Endodermal cell (in vitro differentiated cells): ENCODE results near the gene PRKCA. TPM values are rescaled to one million over a fixed set of nuclear protein-coding genes. Genes with fewer than 3 reads are reported as not detected.

Experiments used
- DNase-seq: peaks from one replicate; pipeline ENCODE4 v3.0.0-alpha.2; 2017
- H3K27ac ChIP-seq: 2 replicates; pipeline ENCODE4 v1.5.1; 2013; ENCODE audit warnings: mild to moderate bottlenecking, low read depth, low read length, moderate library complexity
- H3K27me3 ChIP-seq: 2 replicates; pipeline ENCODE4 v1.6.1; 2013; ENCODE audit warnings: mild to moderate bottlenecking, low read length, moderate library complexity; ENCODE audit not compliant: insufficient read depth, control insufficient read depth, poor library complexity, severe bottlenecking
- H3K36me3 ChIP-seq: 2 replicates; pipeline ENCODE4 v1.7.0; 2013; ENCODE audit warnings: mild to moderate bottlenecking, low read length, moderate library complexity; ENCODE audit not compliant: control insufficient read depth, insufficient read depth
- H3K4me1 ChIP-seq: one replicate; pipeline ENCODE4 v1.7.0; 2013; ENCODE audit warnings: low read length; ENCODE audit not compliant: control insufficient read depth, insufficient read depth
- H3K4me3 ChIP-seq: 2 replicates; pipeline ENCODE4 v1.5.1; 2013; ENCODE audit warnings: mild to moderate bottlenecking, low read length, moderate library complexity
- H3K9ac ChIP-seq: 2 replicates; pipeline ENCODE4 v1.6.1; 2013; ENCODE audit warnings: mild to moderate bottlenecking, low read length, moderate library complexity; ENCODE audit not compliant: poor library complexity, severe bottlenecking; ENCODE audit errors: extremely low read depth
- H3K9me3 ChIP-seq: 2 replicates; pipeline ENCODE4 v1.6.1; 2013; ENCODE audit warnings: mild to moderate bottlenecking, low read length, moderate library complexity; ENCODE audit not compliant: control insufficient read depth
- H3K27ac Mint-ChIP-seq: 2 replicates; pipeline ENCODE4 v1.8.0; 2020; ENCODE audit warnings: mixed read lengths
- H3K27me3 Mint-ChIP-seq: 2 replicates; pipeline ENCODE4 v1.8.0; 2021; ENCODE audit warnings: mild to moderate bottlenecking, mixed read lengths; ENCODE audit not compliant: insufficient read depth
- H3K36me3 Mint-ChIP-seq: 2 replicates; pipeline ENCODE4 v1.8.0; 2020; ENCODE audit warnings: low read depth, mixed read lengths
- H3K4me1 Mint-ChIP-seq: 2 replicates; pipeline ENCODE4 v1.8.0; 2020; ENCODE audit warnings: mixed read lengths
- H3K4me3 Mint-ChIP-seq: 2 replicates; pipeline ENCODE4 v1.8.0; 2020; ENCODE audit warnings: mild to moderate bottlenecking, moderate library complexity, mixed read lengths
- H3K9me3 Mint-ChIP-seq: 2 replicates; pipeline ENCODE4 v1.8.0; 2020; ENCODE audit warnings: mild to moderate bottlenecking, mixed read lengths
- whole genome bisulfite sequencing, 2 experiments: methylation state at CpG; one replicate each; pipeline versions ENCODE4 v1.1.5 to v1.1.7; 2013; ENCODE audit warnings: missing lambda C conversion rate in 2 of 2, mixed read lengths in 1 of 2; ENCODE audit not compliant: insufficient coverage in 1 of 2, insufficient read length in 1 of 2; 5-methylcytosine and 5-hydroxymethylcytosine counted together
- total RNA-seq, 2 donors: library from RNA; stranded (reverse); fragmentation: NEBNext Ultra II Directional in 1 of 2; extraction: Animal tissue kit (Norgen Biotek cat#: 25700) in 1 of 2; gene quantifications; 2 replicates in 1 of 2; 3 replicates in 1 of 2; pipeline ENCODE4 v1.2.1, GENCODE V29; 2021
- TF ChIP-seq, protein P1 (sequence below): fragments of 200-600 bp; sonication (generic); conservative IDR thresholded peaks from 2 replicates; pipeline ENCODE4 v1.5.0; 2021; ENCODE audit warnings: antibody characterized with exemption, mild to moderate bottlenecking

The PRKCA gene
- total RNA-seq, 2 donors from 2014 or later, result 8.7 to 14.6 TPM

DNA sequence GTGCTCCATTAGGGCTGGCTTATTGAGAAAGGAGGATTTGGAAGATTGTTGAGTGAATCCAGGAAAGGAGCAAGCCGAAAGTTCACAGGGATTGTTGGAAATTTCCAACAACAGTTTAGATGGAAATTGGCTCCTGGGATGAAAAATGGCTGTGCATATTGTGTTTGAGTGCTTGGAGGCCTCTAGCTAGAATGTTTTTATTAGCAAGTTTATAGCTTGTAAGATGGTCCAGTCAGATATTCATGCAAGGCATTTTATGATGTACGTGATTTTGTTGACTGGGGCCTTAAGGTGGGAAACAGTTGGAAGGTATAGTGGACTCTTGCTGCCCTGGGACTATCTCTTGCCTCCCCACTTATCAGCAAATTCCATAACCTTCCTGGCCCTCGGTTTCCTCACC, 216.7 kb downstream of the PRKCA start:
- H3K4me3 Mint-ChIP-seq, result no peak overlapping the region
- H3K4me1 ChIP-seq, result no peaks in the 10 kb centered on the region
- DNase-seq, result no peak
- no peaks in the 10 kb centered on the region for H3K27me3 ChIP-seq
- H3K36me3 ChIP-seq, result no peaks in the 10 kb centered on the region
- no peaks in the 10 kb centered on the region for H3K36me3 Mint-ChIP-seq
- WGBS, 2 experiments, result 91 to 98% methylated on average over 1 to 2 of the region's 3 CpGs
- no peaks in the 10 kb centered on the region for H3K9me3 Mint-ChIP-seq
- H3K9ac ChIP-seq, result no peak overlapping the region
- H3K9me3 ChIP-seq, result no peaks in the 10 kb centered on the region
- TF ChIP-seq, protein P1, sequence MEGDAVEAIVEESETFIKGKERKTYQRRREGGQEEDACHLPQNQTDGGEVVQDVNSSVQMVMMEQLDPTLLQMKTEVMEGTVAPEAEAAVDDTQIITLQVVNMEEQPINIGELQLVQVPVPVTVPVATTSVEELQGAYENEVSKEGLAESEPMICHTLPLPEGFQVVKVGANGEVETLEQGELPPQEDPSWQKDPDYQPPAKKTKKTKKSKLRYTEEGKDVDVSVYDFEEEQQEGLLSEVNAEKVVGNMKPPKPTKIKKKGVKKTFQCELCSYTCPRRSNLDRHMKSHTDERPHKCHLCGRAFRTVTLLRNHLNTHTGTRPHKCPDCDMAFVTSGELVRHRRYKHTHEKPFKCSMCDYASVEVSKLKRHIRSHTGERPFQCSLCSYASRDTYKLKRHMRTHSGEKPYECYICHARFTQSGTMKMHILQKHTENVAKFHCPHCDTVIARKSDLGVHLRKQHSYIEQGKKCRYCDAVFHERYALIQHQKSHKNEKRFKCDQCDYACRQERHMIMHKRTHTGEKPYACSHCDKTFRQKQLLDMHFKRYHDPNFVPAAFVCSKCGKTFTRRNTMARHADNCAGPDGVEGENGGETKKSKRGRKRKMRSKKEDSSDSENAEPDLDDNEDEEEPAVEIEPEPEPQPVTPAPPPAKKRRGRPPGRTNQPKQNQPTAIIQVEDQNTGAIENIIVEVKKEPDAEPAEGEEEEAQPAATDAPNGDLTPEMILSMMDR, result no peak
- peaks cover 6% of the 10 kb centered on the region for H3K4me1 Mint-ChIP-seq
- no peaks in the 10 kb centered on the region for H3K27me3 Mint-ChIP-seq
- H3K27ac ChIP-seq, result no peak overlapping the region
- no peak overlapping the region for H3K27ac Mint-ChIP-seq
- H3K4me3 ChIP-seq, result no peak overlapping the region

DNA sequence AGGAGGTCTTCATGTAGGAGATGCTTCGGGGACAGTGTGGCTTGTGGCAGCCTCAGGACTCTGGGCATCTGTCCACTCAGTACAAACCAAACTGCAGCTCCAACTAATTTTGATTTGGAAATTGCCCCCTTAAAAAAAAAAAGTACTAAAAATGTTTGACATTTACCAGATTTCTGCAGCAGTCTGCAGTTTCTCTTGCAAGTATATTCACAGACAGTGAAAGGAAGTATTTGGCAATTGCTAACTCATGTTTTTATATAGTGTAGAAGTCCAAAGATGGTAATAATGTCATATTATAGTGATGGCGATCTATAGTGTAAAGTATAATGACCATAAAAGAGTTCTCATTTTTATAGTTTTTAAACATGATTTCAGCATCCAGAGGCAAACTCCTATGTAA, 218.6 kb downstream of the PRKCA start:
- Histone ChIP-seq H3K27me3 (no peaks in the 10 kb centered on the region), H3K27ac (no peak overlapping the region), H3K9ac (no peak overlapping the region), H3K4me1 (no peaks in the 10 kb centered on the region), H3K4me3 (no peak overlapping the region), H3K9me3 (no peaks in the 10 kb centered on the region), H3K36me3 (no peaks in the 10 kb centered on the region)
- Mint-ChIP-seq H3K36me3 (no peaks in the 10 kb centered on the region), H3K9me3 (no peaks in the 10 kb centered on the region), H3K4me3 (no peak overlapping the region), H3K27me3 (no peaks in the 10 kb centered on the region), H3K4me1 (peaks cover 6% of the 10 kb centered on the region), H3K27ac (no peak overlapping the region)
- 93 to 100% methylated on average over 1 of the region's 2 CpGs for WGBS, 2 experiments
- DNase-seq, result no peak
- TF ChIP-seq, protein P1, result no peak

DNA sequence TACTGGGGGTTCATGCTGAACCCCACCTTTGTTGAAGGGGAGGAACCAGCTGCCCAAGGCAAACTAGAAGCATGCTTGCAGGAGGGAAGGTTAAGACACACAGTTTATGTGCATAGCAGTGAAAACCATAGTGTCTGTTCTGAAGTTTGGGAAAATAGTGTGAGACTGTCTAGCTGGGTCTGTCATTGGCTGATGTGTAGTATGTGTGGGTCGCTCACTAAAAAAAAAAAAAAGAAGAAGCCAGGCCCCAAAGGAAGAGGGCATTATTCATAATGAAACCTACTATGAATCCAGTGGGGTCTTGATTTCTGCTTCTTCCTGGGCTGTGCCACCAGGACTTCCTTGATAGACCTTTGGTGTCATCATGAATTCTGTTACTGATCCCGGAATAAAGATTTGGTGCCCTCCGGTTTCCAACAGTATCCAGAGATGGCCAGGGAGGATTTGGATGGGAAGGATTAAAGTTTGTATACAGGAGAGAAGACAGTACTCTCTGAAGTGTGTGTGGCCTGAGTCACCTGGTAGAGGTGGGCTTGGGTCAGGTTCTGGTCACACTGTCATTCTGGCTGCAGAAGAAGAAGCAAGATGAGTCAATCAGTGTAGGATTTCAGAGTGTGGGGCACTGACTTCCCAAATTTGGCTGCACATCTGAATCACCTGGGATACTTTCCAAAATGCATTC, 220.3 kb downstream of the PRKCA start:
- H3K27ac ChIP-seq, result no peak overlapping the region
- H3K4me1 ChIP-seq, result no peaks in the 10 kb centered on the region
- Mint-ChIP-seq H3K4me3 (no peak overlapping the region), H3K9me3 (no peaks in the 10 kb centered on the region), H3K4me1 (peaks cover 6% of the 10 kb centered on the region), H3K36me3 (no peaks in the 10 kb centered on the region), H3K27ac (no peak overlapping the region), H3K27me3 (no peaks in the 10 kb centered on the region)
- H3K9me3 ChIP-seq, result no peaks in the 10 kb centered on the region
- H3K36me3 ChIP-seq, result no peaks in the 10 kb centered on the region
- DNase-seq, result peak; percentile 31
- no peaks in the 10 kb centered on the region for H3K27me3 ChIP-seq
- H3K9ac ChIP-seq, result no peak overlapping the region
- 86 to 95% methylated on average over 1 to 3 of the region's 3 CpGs for WGBS, 2 experiments
- TF ChIP-seq, protein P1, result no peak
- H3K4me3 ChIP-seq, result no peak overlapping the region
